22Rv1 (cell line): ENCODE measurements around the gene FOXP1.

Source experiments
- CTCF ChIP-seq: fragments of 450-650 bp; IDR thresholded peaks from 2 replicates; pipeline ENCODE4 v1.5.1; 2017; ENCODE audit warnings: mild to moderate bottlenecking
- ZFX ChIP-seq: fragments of 450-650 bp; IDR thresholded peaks from 2 replicates; pipeline ENCODE4 v1.6.1; 2017; ENCODE audit warnings: antibody characterized with exemption, borderline replicate concordance

- no peak for TF ChIP-seq CTCF
- TF ChIP-seq ZFX: no peak
Measured at GRCh38 chr3:71361334-71361890, 222.1 kb downstream of the FOXP1 start.
